Coronary artery (tissue), 2 donors: ENCODE results near the gene PRIM2.
"Not testable (repeated sequence)": the region's sequence is repeated elsewhere in the genome, so short reads cannot be mapped to it uniquely, and the experiment has no call there.

Source experiments
- DNase-seq: peaks from one replicate; pipeline ENCODE4 v3.0.0-alpha.2; 2017; ENCODE audit warnings: low spot score
- H3K27ac ChIP-seq, 2 donors: fragments of 200-600 bp; sonication (generic); one replicate each; pipeline ENCODE4 v1.5.1; 2016 to 2019
- H3K4me3 ChIP-seq: fragments of 200-600 bp; sonication (generic); 2 replicates; pipeline ENCODE4 v1.5.1; 2016; ENCODE audit warnings: mild to moderate bottlenecking, moderate library complexity
- TF ChIP-seq, protein P1 (sequence below): fragments of 200-600 bp; sonication (generic); IDR thresholded peaks from one replicate; pipeline ENCODE4 v1.5.1; 2019; ENCODE audit warnings: antibody characterized with exemption

Gene PRIM2

GRCh38 chr6:57362340-57362739, 44.9 kb downstream of the PRIM2 start:
- not testable (repeated sequence) for DNase-seq, H3K4me3 ChIP-seq, H3K27ac ChIP-seq

DNA sequence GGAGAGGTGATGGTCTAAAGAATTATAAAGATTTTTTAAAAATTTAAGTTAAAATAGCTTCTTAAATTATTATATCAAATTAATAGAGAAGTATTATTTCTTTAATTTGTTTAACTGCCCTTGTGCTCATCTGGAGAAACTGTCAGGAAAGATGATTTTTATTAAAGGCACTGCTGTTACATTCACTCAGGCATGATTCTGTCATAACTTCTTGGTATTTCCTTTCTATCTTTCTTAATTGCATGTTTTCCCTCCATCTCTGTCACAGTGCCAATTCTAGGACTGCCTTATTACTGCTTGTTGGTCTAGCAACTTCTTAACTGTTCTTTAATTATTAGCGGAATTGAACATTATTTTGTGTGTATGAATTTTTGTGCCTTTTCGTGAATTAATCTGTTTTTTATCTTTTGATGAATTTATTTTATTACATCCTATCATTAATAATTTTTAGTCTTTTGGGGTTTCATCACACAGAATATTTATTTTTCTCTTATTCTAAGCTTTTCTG, 47.7 kb downstream of the PRIM2 start:
- H3K4me3 ChIP-seq, H3K27ac ChIP-seq, DNase-seq: not testable (repeated sequence)

- not testable (repeated sequence) for H3K4me3 ChIP-seq, DNase-seq
Observed at GRCh38 chr6:57368965-57369731, 51.7 kb downstream of the PRIM2 start.

GRCh38 chr6:57371779-57372178, 54.3 kb downstream of the PRIM2 start:
- H3K4me3 ChIP-seq, DNase-seq, H3K27ac ChIP-seq: not testable (repeated sequence)

More at GRCh38 chr6:57368965-57369731, 51.7 kb downstream of the PRIM2 start:
- H3K27ac ChIP-seq: not testable (repeated sequence)

GRCh38 chr6:57374764-57375163, 57.3 kb downstream of the PRIM2 start:
- H3K27ac ChIP-seq, DNase-seq, H3K4me3 ChIP-seq: not testable (repeated sequence)

DNA sequence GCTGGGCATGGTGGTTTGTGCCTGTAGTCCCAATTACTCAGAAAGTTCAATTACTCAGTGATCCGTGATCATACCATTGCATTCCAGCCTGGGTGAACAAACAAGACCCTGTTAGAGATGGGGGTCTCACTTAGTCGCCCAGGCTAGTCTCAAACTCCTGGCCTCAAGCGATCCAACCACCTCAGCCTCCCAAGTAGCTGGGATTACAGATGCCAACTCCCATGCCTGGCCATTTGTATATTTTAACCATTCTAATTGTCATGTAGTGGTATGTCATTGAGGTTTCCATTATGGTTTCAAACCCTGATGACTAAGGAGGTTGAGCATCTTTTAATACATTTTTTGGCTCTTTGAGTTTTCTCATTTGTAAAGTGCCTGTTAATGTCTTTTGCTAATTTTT, 58.7 kb downstream of the PRIM2 start:
- not testable (repeated sequence) for H3K27ac ChIP-seq, H3K4me3 ChIP-seq, DNase-seq

GRCh38 chr6:57389038-57389592, 71.7 kb downstream of the PRIM2 start:
- H3K4me3 ChIP-seq, H3K27ac ChIP-seq, DNase-seq: not testable (repeated sequence)

DNA sequence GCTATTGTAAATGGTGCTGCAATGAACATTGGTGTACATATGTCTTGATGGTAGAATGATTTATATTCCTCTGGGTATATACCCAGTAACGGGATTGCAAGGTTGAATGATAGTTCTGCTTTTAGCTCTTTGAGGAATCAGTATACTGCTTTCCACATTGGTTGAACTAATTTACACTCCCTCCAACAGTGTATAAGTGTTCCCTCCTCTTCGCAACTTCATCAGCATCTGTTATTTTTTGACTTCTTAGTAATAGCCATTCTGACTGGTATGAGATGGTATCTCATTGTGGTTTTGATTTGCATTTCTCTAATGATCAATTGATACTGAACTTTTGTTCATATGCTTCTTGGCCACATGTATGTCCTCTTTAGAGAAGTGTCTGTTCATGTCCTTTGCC, 73.4 kb downstream of the PRIM2 start:
- DNase-seq, H3K4me3 ChIP-seq, H3K27ac ChIP-seq: not testable (repeated sequence)

DNA sequence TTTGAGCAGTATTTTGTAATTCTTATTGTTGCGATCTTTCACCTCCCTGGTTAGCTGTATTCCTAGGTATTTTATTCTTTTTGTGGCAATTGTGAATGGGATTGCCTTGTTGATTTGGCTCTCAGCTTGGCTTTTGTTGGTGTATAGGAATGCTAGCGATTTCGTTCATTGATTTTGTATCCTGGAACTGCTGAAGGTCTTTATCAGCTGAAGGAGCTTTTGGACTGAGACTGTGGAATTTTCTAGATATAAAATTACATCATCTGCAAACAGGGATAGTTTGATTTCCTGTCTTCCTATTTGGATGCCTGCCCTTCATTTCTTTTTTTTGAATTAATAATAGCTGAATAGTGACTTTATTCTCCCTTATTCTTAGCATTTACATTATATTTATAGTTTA, 74.6 kb downstream of the PRIM2 start:
- not testable (repeated sequence) for H3K27ac ChIP-seq, H3K4me3 ChIP-seq, DNase-seq

DNA sequence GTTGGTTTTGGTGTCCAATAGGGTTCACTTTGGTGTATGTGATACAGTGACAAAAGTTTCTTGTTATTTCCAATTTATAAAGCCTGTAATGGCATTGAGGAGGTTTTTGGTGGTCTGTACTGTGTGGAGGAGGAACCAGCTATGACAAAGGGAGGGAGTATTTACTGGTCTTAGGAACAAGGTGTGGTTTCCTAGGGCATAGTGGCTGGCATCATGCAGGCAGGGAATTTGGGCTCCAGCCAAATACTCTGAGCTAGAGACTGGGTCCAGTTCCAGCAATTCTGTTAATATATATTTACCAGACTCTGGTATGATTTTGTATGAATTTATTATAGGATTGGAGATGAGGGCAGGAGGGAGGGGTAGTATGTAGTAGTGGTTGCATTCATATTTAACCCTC, 101.9 kb downstream of the PRIM2 start:
- H3K27ac ChIP-seq, DNase-seq, H3K4me3 ChIP-seq: not testable (repeated sequence)

DNA sequence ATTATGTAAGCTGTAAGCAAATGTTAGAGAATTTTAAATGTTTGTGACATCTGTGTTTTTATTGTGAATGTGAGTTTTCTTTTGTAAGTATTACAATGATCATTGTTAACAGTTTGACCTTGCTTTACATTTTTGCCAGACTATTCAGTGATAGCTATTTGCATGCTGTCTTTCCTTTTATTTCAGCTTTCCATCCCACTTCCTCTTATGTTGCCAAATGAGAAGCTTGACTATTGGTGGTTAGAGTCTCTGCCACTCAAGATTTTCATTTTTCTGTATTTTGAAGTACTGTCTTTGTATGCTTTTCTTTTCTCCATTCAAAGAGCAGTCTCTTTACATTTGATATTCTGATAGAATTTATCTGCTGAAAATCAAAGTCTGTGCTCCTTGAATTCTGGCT, 104.1 kb downstream of the PRIM2 start:
- no peak overlapping the region for H3K27ac ChIP-seq
- no peak for DNase-seq
- no peak overlapping the region for H3K4me3 ChIP-seq
- TF ChIP-seq, protein P1, sequence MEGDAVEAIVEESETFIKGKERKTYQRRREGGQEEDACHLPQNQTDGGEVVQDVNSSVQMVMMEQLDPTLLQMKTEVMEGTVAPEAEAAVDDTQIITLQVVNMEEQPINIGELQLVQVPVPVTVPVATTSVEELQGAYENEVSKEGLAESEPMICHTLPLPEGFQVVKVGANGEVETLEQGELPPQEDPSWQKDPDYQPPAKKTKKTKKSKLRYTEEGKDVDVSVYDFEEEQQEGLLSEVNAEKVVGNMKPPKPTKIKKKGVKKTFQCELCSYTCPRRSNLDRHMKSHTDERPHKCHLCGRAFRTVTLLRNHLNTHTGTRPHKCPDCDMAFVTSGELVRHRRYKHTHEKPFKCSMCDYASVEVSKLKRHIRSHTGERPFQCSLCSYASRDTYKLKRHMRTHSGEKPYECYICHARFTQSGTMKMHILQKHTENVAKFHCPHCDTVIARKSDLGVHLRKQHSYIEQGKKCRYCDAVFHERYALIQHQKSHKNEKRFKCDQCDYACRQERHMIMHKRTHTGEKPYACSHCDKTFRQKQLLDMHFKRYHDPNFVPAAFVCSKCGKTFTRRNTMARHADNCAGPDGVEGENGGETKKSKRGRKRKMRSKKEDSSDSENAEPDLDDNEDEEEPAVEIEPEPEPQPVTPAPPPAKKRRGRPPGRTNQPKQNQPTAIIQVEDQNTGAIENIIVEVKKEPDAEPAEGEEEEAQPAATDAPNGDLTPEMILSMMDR: no peak

- no peak overlapping the region for H3K27ac ChIP-seq
- no peak for DNase-seq
- TF ChIP-seq, protein P1: no peak
- H3K4me3 ChIP-seq: no peak overlapping the region
Observed at GRCh38 chr6:57423468-57423867, 106.0 kb downstream of the PRIM2 start.

DNA sequence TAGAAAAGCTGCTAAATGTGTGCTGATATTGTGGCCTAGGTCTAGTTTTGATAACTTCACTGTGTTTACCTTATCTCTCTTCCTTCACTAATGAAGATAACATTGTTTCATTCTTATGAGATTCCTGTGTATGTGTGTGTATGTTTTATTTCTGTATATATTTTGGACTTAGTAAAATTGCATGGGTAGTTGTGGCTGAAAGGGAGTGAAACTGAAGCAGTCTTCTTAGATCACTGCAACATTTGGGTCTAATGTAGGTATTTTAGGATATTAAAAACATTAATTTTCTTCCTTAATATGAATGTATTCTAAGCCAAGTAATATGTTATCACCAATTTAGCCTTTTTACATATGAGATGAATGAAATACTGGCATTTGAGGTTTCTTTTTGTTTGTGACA, 114.3 kb downstream of the PRIM2 start:
- not testable (repeated sequence) for H3K4me3 ChIP-seq, H3K27ac ChIP-seq, DNase-seq
